ENCODE results near the gene MGME1.

Gene MGME1

DNA sequence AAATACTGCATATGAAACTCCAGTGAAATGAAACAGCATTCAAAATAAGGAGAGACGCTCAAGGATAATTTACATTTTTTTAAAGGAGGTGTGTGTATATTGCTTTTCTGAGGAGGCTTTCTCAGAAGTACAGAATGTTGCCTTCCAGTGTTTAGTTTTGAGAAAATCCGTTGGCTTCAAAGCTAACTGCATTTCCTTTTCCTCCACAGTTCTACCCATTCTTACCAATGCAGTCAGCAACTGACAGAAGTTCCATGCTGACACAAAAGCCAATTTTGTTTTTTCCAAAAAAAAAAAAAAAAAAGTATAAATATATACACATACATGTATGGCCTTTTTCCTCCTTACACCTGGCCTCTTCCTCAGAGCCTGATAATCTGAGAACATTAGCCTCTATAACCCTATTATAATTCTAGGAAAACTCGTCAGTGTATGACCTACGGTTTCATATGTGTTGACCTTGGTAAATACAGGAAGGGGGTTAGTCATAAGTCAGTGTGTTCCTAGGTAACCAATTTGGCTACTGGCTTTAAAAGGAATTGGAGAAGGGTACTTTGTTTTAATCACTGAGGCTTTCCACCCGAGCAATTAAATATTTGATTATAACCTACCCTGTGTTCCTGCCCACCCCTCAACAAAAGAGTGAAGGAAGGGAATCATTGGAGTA is 24.2 kb downstream of the MGME1 start:
- no peak for DNase-seq (ENCODE audit: low read depth in 2 of 2)

DNA sequence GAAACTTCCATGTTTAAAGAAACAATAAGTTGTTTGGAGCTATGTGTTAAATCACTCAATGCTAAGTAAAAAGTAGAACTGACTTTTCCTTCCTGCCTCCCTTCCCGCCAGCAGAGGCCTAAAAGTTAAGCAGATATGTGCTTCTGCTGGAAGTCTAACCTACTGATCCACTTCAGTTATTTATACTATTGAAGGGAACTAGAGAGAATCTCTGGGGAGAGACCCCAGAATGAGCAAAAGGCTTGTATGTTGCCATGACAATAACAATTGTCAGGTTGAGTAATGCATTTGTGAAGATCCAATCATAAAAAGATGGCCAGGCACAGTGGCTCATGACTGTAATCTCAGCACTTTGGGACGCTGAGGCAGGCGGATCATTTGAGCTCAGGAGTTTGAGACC is 24.7 kb downstream of the MGME1 start:
- no peak for DNase-seq (ENCODE audit: low read depth in 2 of 2)

DNA sequence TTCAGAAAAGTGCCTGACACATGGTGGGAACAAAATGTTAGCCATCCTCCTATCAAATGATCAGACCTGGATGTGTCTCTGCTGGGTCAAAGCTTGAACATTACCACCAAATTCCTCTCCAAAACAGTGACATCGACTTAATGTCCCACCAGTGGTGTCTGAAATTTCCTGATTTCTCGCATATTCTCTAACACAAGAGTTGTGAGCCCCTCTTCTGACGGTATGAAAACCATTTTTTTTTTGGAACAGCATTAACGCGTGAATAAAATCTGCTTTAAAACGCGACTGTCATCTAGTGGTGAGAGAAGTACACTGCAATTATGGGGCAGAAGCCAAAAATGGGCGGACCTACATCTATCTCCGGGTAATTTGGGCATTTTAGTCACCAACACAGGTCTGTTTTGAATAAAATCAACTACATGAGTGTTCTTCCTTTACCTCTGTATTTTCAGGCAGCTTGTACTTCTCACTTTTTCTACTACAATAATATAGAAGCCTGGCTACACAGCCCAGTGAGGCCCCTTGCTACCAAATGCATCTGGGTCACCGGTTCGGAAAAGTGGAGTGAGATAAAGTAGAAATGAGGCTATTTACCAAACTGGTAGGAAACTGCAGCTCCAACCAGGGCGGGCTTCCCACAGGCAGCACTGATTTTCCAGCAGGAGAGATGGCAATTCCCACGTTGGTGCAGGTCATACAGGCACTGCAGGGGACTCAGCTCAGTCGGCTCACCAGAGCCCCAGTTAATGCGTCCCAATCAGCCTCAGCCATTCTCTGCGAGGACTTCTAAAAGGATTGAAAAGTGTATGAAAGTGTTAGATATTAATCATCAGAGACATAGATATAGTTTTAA is 27.4 kb downstream of the MGME1 start:
- DNase-seq (ENCODE audit: low read depth in 2 of 2), result peak in 1 of 2 donors; percentile 6

DNA sequence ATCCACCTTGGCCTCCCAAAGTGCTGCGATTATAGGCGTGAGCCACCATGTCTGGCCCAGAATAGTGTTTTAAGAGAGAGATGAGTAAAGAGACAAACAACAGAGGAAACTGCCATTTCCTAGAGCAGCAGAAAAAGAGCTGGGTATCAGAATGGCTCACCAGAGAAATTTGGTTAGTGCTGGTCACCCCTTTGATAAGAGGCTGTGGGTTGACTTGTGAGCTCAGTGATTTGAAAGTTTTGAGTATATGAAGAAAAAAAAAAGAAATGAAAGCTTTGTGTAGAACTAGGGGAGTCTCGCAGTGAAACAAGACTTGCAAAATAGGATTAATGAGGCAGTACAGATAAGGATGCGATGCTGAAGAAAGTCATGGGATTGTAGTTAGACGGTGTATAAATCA is 29.6 kb downstream of the MGME1 start:
- no peak for DNase-seq (ENCODE audit: low read depth in 2 of 2)

DNA sequence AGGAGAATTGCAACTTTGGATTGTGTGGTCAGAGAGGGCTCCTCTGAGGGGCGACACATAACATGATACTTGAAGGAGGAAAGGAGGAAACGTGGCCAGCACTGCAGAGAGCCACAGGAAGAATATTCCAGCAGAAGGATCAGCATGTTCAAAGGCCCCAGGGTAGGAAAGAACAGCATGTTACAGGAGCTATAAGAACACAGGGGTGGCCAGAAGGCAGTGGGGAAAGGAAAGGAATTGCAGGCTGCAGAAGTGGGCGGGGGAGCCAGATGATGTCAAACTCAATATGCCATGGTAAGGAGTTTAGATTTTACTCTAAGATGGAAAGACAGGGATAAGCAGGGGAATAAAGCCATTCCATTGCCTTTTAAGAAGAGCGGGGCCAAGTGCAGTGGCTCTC is 30.7 kb downstream of the MGME1 start:
- no peak for DNase-seq (ENCODE audit: low read depth in 2 of 2)

DNA sequence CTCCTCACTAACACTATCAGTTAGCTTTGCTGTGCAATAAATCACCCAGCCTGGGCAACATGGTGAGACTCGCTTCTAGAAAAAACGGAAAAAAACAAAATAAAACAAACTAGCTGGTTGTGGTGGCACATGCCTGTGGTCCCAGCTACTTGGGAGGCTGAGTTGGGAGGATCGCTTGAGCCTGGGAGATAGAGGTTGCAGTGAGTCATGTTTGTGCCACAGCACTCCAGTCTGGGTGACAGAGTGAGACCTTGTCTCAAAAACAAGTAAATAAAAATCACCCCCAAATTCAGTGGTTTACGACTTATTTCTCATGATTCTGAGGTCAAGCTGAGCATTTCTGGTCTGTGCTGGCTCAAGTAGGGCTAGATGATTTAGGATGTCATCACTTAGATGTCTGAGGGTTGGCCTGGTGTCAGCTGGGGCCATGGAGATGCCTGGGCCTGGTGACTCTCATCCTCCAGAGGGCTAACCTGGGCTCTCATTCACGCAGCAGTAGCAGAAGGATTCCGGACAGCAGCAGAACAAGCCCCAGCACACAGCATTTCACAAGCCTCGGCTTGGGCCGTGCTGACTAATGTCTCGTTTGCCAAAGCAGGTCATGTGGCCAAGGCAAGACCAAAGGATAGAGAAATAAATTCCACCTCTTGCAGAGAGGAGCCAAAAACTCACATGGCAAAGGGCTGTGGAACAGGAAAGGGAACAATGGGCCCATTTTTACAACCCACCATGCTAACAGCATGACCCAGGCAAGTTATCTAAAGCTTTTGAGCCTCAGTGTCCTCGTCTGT is 32.5 kb downstream of the MGME1 start:
- no peak for DNase-seq (ENCODE audit: low read depth in 2 of 2)

DNA sequence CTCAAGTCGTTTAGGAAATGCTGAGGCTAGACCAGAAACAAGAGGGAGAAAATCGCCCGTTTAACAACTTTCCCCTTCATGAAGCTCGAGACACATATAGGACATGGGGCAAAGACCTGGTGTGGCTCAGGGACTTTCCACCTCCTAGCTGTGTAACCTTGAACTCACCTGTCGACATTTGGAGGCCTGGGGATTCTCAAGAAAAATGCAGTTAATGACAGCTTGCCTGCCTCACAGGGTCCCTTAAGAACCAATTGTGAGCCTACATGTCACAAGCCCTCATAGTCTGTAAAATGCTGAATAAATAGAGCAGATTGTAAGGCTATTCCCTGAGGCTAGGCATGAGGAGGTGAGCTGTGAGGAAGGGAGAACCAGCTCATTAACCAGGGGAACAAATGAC is 35.1 kb downstream of the MGME1 start:
- no peak for DNase-seq (ENCODE audit: low read depth in 2 of 2)

DNA sequence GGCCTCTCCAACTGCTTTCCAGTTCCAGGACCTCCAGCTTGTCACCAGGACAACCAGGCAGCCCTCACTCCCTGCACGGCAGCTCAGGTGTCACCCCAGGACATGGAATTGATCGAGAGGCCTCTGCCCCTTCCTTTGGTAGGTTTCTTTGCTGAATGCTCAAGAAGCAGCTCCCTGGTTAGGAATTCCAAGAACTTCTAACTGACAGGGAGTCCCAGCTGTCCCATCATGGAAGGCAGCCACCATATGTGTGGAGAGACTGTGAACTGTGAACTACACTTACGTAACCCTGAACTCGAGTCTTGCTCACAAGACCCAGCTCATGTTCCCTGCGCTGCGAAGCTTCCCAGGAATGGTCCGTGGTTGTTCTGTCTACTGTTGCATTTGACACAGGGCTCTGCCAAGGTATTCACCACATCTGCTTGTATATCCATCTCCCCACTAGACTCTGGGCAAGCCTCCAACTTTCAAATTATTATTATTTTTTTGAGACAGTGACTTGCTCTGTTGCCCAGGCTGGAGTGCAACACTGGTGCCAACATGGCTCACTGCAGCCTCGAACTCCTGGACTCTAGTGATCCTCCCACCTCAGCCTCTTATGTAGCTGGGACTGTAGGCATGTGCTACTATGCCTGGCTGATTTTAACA is 35.7 kb downstream of the MGME1 start:
- no peak for DNase-seq (ENCODE audit: low read depth in 2 of 2)

DNA sequence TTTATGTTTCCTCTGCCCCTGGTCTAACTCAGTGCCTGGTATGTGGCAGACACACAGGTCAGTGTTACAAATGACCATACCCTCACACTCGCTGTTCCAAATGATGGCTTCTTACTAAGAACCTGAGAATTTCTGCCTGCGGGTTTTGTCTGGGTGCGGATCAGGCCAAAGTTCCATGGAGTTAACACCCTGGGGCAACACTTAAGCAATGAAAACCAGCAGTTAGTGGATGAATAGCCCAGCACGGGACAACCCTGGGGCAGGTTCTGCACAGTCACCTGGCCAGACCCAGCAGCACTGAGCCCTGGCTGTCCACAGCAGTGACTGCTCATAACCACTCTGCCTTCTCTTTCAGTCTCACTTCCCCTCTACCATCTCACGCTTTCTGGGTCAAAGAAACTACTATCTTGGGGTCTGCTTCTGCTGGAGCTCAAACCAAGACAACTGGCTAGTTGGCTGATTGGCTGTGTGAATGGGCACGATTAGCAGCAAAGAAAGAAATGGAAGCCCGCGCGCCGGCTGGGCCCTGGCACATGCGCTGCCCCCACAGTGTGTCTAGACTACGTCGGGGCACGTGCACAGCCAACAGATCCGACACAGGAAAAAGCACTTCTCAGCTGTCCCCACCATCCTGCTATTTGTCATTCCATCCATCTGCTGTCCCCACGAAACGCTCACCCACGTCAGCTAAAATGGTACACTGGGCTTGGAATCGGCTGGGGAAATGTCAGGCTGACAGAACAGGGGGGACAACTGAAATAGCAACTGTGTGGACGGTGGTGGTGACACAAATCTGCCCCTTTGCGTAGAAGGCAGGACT is 36.6 kb downstream of the MGME1 start:
- DNase-seq (ENCODE audit: low read depth in 2 of 2), result no peak

DNA sequence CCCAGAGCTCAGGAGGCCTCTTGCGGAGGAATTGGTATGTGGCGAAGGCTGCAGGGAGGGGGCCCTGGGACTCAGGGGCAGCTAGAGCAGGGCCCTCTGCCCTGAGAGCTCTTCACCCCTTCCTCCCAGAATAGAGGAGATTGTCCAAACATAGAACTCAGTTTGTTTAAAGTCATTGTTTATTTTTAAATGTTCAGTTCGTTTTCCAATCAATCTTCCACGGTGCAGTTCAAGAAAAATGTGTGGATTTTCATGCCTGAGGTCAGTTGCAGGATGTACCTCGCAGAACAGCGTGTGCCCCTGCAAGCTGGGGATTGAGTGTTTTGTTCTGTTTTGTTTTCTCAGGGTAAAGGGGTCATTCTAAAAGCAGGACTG is 37.2 kb downstream of the MGME1 start:
- DNase-seq (ENCODE audit: low read depth in 2 of 2), result no peak

DNA sequence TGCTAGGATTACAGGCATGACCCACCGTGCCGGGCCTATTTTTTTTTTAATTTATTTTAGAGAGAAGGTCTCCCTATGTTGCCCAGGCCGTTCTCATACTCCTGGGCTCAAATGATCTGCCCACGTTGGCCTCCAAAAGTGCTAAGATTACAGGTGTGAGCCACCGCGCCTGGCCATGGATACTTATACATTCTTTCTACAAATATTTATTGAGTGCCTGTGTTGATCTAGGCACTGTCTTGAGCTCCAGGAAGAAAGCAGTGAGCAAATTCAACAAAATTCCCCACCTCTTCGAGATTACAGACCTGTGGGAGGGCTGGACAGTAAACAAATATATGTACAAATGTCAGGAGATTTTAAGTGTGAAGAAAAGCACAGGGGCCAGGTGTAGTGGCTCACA is 37.9 kb downstream of the MGME1 start:
- no peak for DNase-seq (ENCODE audit: low read depth in 2 of 2)

DNA sequence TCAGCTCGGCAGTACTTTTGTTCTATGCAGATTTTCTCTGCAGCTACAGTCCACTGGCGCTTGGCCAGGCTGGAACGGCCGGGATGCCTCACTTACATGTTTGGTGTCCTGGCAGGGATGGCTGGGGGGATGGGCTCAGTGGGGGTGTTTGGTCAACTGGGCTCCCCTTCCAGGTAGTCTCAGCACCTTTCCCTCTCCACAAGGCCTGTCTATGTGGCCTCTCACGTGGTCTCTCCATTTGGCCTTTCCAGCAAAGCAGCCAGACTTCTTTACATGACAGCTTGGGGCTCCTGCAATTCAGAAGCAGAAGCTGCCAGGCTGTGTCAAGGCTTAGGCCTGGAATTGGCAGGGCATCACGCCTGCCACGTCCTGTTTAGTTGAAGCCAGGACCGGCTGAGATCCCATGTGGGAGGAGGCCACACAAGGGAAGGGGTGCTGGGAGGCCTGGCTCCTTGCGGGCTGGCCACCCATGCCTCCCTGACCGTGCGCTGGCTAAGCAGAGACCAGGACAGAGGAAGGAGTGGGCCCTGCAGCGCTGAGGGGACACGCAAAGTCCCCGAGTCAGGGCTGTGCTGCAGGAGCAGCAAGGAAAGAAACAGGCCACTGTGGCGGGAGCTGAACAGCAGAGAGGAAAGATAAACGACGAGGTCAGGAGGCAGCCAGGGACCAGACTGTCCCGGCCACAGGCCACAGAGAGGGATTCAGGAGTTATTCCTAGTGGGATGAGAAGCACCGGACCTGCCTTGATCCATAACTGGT is 38.9 kb downstream of the MGME1 start:
- DNase-seq (ENCODE audit: low read depth in 2 of 2), result no peak

DNA sequence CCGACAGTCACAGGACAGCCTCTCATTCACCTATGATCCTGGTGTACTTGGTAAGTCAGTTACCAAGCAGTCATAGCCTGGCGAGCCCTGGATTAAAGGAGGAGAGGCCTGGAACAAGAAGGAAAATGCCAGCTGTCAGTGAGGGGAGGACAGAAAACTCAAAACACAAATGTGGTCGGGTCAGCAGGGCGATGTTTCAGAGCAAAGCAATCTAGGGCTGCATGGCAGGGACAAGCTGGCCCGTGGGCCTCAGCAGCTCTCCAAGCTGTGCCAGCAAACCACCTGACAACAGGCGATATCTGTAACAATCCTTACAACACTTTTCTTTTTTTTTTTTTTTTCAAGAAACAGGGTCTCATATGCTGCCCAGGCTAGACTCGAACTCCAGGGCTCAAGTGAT is 40.3 kb downstream of the MGME1 start:
- DNase-seq (ENCODE audit: low read depth in 2 of 2), result no peak

DNA sequence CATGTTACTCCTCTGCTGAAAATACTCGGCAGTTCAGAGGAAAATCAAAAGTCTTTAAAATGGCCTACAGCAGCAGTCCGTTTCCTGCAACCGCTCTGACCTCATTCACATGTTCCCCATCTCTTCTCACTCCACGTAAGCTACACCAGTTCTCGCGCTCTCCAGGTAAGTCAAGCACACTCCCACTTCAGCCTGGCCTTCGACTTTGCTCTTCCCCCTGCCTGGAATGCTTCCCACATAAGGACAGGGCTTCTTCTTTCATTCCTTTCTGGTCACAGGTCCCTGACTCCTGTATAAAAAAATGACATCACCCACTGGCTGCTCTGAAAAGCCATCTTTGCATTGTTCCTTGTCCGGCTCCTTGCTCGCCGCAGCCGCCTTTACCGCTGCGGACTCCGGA is 42.7 kb downstream of the MGME1 start:
- DNase-seq (ENCODE audit: low read depth in 2 of 2), result no peak

DNA sequence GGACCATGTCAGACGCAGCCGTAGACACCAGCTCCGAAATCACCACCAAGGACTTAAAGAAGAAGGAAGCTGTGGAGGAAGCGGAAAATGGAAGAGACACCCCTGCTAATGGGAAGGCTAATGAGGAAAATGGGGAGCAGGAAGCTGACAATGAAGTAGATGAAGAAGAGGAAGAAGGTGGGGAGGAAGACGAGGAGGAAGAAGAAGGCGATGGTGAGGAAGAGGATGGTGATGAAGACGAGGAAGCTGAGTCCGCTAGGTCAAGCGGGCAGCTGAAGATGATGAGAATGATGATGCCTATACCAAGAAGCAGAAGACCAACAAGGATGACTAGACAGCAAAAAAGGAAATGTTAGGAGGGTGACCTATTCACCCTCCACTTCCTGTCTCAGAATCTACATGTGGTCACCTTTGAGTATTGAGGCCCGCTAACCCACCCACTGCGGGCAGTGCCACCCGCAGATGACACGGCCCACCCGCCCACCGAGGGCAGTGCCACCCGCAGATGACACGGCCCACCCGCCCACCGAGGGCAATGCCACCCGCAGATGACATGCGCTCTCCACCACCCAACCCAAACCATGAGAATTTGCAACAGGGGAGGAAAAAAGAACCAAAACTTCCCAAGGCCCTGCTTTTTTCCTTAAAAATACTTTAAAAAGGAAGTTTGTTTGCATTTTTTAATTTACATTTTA is 43.3 kb downstream of the MGME1 start:
- DNase-seq (ENCODE audit: low read depth in 2 of 2), result no peak

DNA sequence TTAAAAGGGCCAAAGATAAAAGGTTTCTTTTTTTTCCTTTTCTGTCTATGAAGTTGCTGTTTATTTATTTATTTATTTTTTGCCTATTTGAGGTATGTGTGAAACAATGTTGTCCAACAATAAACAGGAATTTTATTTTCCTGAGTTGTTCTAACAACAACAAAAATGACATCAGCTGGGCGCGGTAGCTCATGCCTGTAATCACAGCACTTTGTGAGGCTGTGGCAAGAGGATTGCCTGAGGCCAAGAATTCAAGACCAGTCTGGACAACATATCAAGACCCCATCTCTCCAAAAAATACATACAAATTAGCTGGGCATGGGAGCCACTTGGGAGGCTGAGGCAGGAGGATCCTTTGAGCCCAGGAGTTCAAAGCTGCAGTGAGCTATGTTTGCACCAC is 44.1 kb downstream of the MGME1 start:
- no peak for DNase-seq (ENCODE audit: low read depth in 2 of 2)

DNA sequence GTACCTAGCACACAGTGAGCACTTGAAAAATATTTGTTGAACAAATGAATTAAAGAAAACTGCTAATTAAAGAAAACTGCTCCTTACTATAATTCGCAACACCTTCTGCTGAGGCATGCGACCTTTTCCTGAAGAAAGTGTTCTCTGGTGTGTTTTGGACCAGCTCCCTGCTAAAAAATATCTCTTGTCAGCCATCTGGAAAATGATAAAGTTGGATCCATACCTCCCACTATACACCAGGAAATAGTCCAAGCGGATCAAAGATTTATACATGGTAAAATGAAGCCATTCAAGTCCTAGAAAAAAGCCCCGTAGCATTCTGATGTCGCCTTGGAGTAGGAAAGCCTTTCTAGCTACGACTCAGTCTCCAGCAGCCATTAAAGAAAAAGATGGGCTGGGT is 45.6 kb downstream of the MGME1 start:
- no peak for DNase-seq (ENCODE audit: low read depth in 2 of 2)

DNA sequence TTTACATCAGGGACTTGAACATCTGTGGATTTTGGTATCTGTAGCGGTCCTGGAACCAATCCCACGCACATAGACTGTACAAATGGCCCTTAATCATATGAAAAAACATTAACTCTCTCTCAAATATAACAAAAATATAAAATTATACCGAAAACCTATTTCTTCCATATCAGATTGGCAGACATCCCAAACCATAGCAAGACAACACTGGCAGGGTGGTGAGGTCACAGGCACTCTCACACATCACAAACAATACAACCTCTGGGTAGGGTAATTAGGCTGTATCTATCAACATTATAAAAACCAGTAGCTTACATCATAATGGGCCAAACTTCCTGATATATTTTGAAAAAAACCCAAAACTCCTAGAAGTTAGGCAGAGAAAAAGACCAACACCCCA is 48.0 kb downstream of the MGME1 start:
- DNase-seq (ENCODE audit: low read depth in 2 of 2), result no peak

DNA sequence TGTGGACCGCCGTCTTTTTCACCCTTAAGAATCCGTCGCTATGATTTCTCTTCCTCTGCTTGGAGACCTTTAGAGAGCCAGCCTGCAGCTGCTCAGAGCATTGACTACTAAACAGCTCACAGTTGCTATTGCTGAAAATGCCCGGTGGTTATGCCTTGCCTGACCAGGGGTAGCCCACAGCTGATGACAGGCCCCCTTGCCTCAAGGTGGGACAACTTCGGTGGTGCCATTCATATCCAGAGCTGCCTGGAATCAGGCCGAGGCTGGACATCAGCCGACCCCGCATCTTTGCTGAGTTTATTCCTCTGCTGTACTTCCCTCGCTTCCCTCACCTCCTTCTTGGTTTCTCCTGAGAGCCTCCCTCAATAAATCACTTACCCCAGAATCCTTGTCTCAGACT is 49.3 kb downstream of the MGME1 start:
- no peak for DNase-seq (ENCODE audit: low read depth in 2 of 2)

DNA sequence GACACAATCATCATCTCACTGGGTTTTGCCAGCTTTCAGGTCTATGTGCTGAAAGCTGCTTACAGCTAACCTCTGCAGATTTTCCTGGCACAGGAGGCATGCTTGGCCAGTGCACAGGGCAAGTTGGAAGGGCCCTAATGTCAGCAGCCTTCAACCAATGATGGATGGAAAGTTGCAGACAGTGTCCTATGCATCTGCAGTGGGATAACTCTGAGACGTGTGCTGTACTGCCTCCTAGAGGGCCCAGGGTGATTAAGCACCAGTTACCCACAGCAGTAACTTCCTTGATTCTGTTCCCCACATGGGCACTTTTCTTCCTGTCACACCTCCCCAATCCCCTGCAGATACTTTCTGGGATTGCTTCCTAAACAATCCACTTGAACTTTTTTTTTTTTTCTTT is 50.2 kb downstream of the MGME1 start:
- no peak for DNase-seq (ENCODE audit: low read depth in 2 of 2)
